ENCODE measurements around the gene PKMYT1.

GRCh38 chr16:2991566-2992261 is 11.5 kb upstream of the PKMYT1 start:
- TF ChIP-seq, protein P1, sequence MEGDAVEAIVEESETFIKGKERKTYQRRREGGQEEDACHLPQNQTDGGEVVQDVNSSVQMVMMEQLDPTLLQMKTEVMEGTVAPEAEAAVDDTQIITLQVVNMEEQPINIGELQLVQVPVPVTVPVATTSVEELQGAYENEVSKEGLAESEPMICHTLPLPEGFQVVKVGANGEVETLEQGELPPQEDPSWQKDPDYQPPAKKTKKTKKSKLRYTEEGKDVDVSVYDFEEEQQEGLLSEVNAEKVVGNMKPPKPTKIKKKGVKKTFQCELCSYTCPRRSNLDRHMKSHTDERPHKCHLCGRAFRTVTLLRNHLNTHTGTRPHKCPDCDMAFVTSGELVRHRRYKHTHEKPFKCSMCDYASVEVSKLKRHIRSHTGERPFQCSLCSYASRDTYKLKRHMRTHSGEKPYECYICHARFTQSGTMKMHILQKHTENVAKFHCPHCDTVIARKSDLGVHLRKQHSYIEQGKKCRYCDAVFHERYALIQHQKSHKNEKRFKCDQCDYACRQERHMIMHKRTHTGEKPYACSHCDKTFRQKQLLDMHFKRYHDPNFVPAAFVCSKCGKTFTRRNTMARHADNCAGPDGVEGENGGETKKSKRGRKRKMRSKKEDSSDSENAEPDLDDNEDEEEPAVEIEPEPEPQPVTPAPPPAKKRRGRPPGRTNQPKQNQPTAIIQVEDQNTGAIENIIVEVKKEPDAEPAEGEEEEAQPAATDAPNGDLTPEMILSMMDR (conservative IDR thresholded peaks at IDR 0.05; ENCODE audit: low read length) = no peak
- no peak for TF ChIP-seq EZH2phosphoT487 (IDR thresholded peaks at IDR 0.05; ENCODE audit: borderline replicate concordance)
